Stimulated activated CD8-positive, alpha-beta memory T cell treated with anti-CD3 and anti-CD28 coated beads, Interleukin-2, amount 100 ng/mL, for 1 hour (primary cell): ENCODE data around the gene ALOX12.
A peak's percentile ranks its signal among the peaks of the same experiment; 100 is the strongest.

Experiments
- DNase-seq, 2 donors: peaks; one replicate each; pipeline ENCODE4 v3.0.0-alpha.2; 2020; ENCODE audit warnings: low read depth in 2 of 2

ALOX12 gene

DNA sequence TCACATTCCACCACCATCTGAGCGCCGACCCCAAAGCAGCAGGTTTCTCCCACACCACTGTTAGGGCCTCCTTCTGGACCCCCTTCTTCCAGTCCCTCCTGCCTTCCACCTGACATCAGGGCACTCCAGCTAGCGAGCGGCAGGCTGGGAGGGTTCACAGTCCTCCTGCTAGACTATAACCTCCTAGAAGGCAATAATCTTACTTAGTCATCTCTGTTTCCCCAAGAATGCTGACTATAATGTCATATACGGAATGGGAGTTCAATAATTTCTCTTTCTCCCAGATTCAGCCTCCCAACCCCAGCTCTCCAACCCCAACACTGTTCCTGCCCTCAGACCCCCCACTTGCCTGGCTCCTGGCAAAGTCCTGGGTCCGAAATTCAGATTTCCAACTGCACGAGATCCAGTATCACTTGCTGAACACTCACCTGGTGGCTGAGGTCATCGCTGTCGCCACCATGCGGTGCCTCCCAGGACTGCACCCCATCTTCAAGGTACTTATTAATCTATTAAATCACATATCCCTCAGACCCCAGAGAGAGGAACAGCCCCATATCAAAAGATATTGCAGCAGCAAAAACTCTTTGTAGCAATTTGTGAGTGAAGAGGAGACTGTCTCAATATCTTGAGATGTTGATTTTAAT lies 5.6 kb downstream of the ALOX12 start:
- no peak for DNase-seq

DNA sequence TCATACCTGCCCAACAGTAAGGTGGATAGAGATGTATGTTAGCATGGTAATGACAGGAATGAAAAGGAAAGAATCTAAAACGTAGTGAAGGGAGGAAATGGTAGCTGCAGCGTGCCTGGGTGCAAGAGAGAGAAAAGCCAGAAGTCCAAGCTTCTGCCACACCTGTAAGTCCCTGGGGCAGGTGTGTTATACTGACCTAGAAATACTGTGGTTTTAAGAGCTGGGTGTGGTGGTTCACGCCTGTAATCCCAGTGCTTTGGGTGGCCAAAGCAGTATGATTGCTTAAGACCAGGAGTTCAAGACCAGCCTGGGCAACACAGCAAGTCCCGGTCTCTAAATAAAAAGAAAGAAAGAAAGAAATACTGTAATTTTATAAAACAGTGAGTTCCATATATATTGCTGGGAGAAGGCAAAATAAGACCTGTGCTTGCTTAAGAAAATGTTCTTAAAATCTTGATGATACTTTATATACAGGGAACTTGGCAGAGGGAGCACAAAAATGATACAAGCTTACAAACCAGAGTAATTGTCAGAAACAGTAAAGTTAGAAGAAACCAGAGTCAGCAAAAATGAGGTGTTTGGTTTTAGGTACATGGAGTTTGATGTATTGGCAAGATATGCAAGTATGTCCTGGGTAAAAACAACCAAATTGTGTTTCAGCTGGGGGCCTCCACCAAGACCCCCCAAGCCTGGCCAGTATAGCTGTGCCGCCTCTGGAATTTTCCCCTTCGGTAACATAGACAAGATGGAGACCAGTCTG lies 6.6 kb downstream of the ALOX12 start:
- DNase-seq: no peak

- DNase-seq: no peak
These were observed 7.9 kb downstream of the ALOX12 start for GRCh38 chr17:7003745-7004144.

DNA sequence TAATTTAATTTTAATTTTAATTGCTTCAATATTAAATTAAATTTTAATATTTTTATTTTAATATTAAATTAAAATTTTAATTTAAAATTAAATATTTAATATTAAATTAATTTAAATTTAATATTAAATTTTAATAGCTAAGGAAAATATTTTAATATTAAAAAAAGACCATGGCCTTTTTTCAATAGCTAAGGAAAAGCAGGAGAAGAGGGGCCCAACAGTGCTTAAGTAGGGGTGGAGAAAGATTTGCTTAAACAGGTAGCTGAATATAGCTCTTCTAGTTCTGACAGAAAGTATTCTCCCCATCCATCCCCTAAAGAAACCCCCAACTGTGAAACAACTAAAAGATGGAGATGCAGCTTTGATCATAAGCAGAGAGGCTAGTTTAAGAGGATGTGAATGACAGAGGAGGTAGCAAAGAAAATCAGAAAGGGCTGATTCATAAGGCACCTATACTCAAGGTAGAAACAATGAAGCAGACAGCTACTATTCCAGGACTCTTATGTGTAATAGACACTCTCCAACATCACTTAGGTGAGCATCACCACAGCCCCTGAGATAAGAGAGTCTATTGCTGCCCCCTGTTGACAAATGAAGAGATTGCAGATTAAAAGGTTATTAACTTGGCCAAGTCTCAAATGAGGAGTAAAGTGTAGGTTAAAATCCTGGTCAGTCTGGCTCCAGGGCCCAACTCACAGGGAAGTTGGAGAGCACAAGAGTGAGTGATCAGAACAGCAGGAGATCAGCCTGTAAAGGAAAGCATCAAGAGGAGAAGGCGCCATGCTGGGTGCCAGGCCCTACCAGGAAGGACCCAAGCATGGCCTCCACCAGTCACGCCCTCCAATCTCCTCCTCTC lies 8.8 kb downstream of the ALOX12 start:
- DNase-seq: no peak

DNA sequence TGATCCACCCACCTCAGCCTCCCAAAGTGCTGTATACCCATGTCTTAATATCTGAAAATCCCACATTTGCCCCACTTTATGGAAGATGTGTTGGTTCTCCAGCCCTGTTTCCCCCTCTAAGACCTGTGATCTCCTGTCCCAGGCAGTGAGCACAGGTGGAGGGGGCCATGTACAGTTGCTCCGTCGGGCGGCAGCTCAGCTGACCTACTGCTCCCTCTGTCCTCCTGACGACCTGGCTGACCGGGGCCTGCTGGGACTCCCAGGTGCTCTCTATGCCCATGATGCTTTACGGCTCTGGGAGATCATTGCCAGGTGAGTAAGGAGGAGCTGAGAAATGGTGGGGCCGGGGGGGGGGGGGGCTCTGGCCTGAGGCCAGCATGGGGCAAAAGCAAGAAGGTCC lies 9.9 kb downstream of the ALOX12 start:
- DNase-seq: no peak

DNA sequence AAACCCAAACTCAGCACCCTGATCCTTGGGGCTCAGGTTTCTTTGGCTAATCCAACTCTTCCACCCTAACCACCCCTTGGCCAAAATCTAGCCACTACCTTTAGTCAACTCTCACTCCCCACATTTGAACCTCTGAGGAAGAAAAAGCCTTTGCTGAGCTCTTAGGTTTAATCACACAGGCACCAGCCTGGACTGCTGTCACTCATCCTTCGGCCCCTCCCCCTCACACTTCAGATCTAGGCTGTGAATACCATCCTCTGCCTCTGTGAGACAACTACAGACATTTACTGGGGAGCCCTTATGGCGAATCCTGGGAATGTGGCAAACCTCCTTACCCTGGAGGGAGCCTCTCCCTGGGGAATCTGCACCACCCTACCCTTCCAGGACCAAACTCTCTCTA lies 11.3 kb downstream of the ALOX12 start:
- no peak for DNase-seq

DNA sequence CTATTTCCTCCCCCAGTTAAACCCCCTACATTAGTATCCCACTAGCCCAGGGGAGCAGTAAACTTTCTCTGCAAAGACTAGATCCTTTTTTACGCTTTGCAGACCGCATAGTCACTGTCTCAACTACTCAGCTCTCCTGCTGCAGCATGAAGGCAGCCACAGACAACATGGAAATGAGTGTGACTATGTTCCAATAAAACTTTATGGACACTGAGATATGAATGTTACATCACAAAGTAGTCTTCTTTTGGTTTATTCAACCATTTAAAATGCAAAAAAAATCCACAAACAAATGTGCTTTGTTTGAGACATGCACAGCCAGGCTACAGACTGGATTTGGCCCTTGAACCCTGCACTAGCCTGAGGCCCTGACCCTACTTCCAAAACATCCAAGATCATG lies 14.7 kb downstream of the ALOX12 start:
- DNase-seq: no peak

DNA sequence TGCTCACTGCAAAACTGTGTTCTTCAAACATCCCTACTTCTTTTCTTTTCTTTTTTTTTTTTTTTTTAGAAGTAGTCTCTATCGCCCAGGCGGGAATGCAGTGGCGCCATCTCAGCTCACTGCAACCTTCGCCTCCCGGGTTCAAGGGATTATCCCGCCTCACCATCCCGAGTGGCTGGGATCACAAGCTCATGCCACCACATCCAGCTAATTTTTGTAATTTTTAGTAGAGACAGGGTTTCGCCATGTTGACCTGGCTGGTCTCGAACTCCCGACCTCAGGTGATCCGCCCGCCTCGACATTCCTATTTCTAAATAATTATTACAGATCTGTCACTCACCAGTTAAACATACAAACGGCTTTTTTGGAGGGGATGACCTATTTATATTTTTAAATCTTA lies 15.6 kb downstream of the ALOX12 start:
- DNase-seq: no peak

- DNase-seq: no peak
These were observed 16.0 kb downstream of the ALOX12 start for GRCh38 chr17:7011942-7012254.

GRCh38 chr17:7014261-7014994 lies 18.6 kb downstream of the ALOX12 start:
- peak; percentile 94 to 95 for DNase-seq

DNA sequence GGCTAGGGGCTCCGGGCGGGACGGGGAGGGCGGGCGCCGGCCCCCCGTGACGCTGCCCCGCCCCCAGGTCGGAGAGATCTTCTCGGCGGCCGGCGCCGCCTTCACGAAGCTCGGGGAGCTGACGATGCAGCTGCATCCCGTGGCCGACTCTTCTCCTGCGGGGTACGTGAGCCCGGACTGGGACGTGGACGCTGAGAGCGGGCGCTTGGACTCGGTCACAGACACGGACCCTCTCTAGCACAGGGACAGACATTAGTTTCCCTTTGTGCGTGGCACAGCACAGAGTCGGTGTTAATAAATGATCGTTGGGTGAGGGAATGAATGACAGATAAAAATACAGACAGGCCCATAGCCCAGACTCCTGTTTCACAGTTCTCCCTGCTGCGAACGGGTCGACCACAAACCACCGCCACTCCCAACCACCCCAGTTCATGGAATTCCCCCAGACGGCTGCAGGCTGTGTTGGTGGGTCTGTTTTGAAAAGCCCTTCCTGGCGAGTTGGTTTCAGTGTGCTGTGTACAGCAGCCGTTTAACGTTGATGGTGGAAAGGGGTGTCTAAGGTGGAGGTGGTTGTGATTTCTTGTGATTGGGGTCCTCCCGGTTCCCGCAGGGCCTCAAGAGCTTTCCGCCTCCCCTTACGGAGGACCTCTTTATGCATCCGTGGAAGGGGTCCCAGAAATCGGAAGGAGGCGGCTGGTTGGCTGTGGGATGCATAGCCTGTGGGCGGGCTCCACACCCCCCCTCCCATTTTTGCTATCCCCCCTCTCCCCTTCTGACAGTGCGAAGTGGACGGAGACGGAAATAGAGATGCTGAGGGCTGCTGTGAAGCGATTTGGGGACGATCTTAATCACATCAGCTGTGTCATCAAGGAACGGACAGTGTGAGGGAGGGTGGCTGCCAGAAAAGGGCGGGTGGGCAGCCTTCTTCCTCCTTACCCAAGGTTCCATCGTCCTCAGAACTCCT lies 19.4 kb downstream of the ALOX12 start:
- peak; percentile 58 for DNase-seq

DNA sequence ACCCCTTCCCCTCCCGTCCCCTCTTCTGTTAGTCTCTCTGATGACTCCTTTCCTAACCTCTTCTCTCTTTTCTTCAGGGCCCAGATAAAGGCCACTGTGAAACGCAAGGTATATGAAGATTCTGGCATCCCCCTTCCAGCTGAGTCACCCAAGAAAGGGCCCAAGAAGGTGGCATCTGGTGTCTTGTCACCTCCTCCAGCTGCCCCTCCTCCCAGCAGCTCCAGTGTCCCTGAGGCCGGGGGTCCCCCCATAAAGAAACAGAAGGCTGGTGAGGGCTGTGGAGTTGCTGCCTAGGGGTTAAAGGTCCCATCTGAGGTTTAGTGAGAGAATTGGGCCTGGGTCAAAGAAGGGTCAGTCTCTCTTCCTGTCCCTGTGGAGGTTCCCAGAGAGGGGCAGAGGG lies 20.6 kb downstream of the ALOX12 start:
- DNase-seq: no peak

DNA sequence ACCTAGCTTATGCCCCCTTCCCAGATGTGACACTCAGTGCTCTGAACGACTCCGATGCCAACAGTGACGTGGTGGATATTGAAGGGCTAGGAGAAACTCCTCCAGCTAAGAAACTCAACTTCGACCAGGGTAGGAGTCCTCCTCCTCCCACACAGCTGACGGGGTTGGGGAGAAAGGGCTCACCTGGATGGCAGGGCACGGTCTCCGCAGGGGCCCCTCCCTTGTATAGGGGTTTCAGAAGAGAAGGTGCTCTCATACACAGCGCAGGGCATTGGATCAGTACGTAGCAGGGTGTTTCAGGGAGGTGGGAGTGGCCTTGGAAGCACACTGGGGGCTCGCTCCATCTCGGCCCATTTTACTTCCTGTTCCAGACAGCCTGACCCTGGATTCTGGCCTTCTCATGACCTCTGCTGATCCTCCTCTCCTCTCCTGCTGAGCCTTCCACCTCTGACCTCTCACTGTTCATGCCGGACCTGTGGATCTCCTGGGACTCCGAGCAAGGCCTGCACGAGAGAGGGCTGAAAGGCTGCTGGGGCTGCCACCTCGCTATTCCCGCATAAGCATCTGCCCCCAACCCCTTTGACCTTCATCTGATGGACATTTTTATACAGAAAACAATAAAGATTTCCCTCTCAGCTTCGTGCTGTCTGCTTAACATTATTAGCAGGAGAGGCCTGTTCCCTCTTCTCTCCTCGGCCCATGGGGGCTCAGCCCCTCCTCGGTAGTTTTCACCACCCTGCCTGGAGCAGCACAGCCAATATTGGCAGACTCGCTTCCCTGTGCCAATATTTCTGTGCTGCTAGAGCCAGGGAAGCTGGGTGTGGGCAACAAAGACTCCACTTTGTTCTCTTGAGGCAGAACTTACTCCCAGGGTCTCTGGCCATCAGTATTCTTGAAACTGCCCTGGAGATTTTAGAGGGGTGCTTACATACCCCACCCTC lies 21.3 kb downstream of the ALOX12 start:
- no peak for DNase-seq

- no peak for DNase-seq
These were observed 22.0 kb downstream of the ALOX12 start for GRCh38 chr17:7017827-7018200.

DNA sequence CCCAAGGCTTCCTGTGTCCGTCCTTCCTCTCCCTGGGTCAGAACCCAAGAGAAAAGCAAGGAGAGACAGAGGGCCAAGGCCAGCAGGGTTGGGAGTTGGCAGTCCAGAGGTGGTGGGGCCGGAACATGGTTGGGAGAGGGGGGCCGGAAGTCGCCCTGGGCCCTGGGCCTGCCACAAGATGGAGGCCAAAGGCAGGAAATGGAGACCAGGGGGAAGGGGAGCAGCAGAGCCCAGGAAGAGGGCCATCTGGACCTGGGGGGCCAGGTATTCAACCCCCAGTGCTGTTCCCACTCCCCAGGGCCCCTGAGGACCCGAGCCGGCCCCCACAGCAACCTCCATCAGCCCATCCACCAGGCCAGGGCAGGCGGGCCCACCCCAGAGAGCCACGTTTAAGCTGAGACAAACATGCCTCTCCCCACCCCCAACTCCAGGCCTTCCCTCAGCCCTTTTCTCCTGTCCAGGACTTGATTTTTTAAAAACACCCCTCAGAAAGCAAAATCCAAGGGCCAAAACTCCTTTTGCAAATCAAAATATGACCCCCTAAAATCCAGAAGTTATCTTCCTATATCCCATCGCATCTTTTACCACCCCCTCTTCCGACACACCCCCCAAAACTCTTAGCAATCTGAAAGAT lies 22.6 kb downstream of the ALOX12 start:
- no peak for DNase-seq

DNA sequence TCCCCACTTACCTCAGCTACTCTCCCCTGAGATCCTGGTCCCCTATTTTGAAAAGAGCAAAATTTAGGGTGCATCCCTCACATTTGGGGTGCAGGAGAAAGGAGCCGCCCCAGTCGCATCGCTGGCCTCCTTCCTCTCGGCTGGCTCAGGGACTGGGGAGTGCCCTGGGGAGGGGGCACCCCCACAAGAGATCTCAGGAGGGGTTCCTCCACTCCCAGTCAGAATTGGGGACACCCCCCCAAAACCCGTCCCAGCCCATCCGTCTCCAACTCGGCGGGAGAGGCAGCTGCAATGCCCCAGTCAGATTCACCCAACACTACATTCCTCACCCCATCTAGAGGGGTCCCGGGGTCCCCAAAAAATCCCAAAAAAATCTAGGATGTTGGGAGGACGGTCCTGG lies 23.5 kb downstream of the ALOX12 start:
- DNase-seq: no peak

DNA sequence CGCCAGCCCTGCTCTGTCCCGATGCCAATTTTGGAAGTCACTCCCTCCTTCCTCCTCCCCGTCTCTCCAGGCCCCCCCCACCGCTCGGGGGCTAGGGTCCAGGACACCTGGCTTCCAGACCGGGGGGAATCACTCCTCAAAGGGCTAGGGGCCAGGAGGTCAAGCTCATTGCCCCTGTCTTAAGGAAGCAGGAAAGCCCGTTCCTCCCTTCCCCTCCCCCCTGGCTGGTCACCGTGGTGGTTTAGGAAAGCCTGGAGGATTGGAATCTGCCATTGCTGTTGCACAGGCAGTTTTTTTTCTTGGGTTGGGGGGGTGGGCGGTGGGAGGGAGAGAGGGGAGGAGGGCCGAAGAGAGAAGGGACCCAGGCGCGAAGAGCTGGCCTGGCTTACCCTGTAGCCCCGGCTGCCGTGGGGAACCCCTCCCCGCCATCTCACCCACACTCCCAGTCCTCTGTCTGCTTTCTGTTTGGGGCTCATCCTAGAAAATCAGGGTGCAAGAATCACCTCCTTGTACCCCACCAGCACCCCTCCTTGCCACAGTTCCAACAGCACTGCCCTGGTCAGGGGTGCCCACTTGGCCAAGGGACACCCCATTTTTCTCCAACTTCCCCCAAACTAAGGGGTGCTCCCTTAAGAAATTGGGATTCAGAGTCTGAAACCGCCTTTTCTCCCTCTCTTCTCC lies 24.1 kb downstream of the ALOX12 start:
- no peak for DNase-seq

GRCh38 chr17:7020894-7021664 lies 25.2 kb downstream of the ALOX12 start:
- DNase-seq: no peak
